ENCODE data around the gene TMEM60. TPM values are rescaled to one million over a fixed set of nuclear protein-coding genes. Genes with fewer than 3 reads are reported as not detected.

Gene TMEM60
- polyA plus RNA-seq, 1 donor (not counting 4 experiments of a cell fraction or from before 2014, with no cell fraction given) = 27.5 TPM

- no peak for DNase-seq (ENCODE audit: low read depth, low spot score)
- dilution Hi-C loops (cut with MboI; ENCODE audit: extremely low pct_ligation_motif_present, low sequenced_read_pairs) = no loop called here
Observed at GRCh38 chr7:77831953-77832352, 33.7 kb upstream of the TMEM60 start.

GRCh38 chr7:77831481-77831880, 33.2 kb upstream of the TMEM60 start:
- no peaks in the 10 kb centered on the region for H3K36me3 ChIP-seq (ENCODE audit: control insufficient read depth in 2 of 2, extremely low read depth in 1 of 2, insufficient read depth in 2 of 2, low read length in 2 of 2)
- TF ChIP-seq EZH2 (IDR thresholded peaks at IDR 0.05; ENCODE audit: low read length) (no peak), CTCF (optimal IDR thresholded peaks at IDR 0.05 in 1 of 3, IDR thresholded peaks at IDR 0.05 in 1 of 3, conservative IDR thresholded peaks at IDR 0.05 in 1 of 3; ENCODE audit: extremely low read depth in 1 of 3, insufficient read depth in 2 of 3, low read length in 3 of 3) (no peak)
- H3K4me3 ChIP-seq (ENCODE audit: control insufficient read depth in 2 of 3, extremely low read depth in 1 of 3, insufficient read depth in 2 of 3, low read depth in 1 of 3, low read length in 3 of 3) = no peak overlapping the region
- H3K9ac ChIP-seq (ENCODE audit: control insufficient read depth, extremely low read depth, insufficient read depth, low read length) = no peak overlapping the region
- H3K4me1 ChIP-seq (ENCODE audit: control insufficient read depth, extremely low read depth, insufficient read depth, low read length) = peaks cover 18% of the 10 kb centered on the region
- no peak overlapping the region for H3K27ac ChIP-seq (ENCODE audit: control insufficient read depth, insufficient read depth, low read length)
- no peaks in the 10 kb centered on the region for H3K27me3 ChIP-seq (ENCODE audit: control insufficient read depth, extremely low read depth, insufficient read depth, low read length)
- no peaks in the 10 kb centered on the region for H3K9me3 ChIP-seq (ENCODE audit: control insufficient read depth, low read depth, low read length)
- dilution Hi-C loops (cut with MboI; ENCODE audit: extremely low pct_ligation_motif_present, low sequenced_read_pairs) = no loop called here
- no peak overlapping the region for H2AFZ ChIP-seq (ENCODE audit: control insufficient read depth, low read length)
- H4K20me1 ChIP-seq (ENCODE audit: control insufficient read depth, extremely low read depth, insufficient read depth, low read length) = no peaks in the 10 kb centered on the region
- H3K4me2 ChIP-seq (ENCODE audit: control insufficient read depth, extremely low read depth, insufficient read depth, low read depth, low read length) = no peak overlapping the region
- peaks cover 4% of the 10 kb centered on the region for H3K79me2 ChIP-seq (ENCODE audit: control insufficient read depth, insufficient read depth, low read length)
- no peaks in the 10 kb centered on the region for H3K9me1 ChIP-seq (ENCODE audit: control insufficient read depth, extremely low read depth, insufficient read depth, low read length)
- no peak for DNase-seq (ENCODE audit: low read depth, low spot score)
- FAIRE-seq = no peak

More at GRCh38 chr7:77831953-77832352, 33.7 kb upstream of the TMEM60 start:
- Histone ChIP-seq H3K27me3 (ENCODE audit: control insufficient read depth, extremely low read depth, insufficient read depth, low read length) (no peaks in the 10 kb centered on the region), H3K4me3 (ENCODE audit: control insufficient read depth in 2 of 3, extremely low read depth in 1 of 3, insufficient read depth in 2 of 3, low read depth in 1 of 3, low read length in 3 of 3) (no peak overlapping the region), H2AFZ (ENCODE audit: control insufficient read depth, low read length) (no peak overlapping the region), H3K36me3 (ENCODE audit: control insufficient read depth in 2 of 2, extremely low read depth in 1 of 2, insufficient read depth in 2 of 2, low read length in 2 of 2) (no peaks in the 10 kb centered on the region), H3K4me2 (ENCODE audit: control insufficient read depth, extremely low read depth, insufficient read depth, low read depth, low read length) (no peak overlapping the region), H3K79me2 (ENCODE audit: control insufficient read depth, insufficient read depth, low read length) (peaks cover 4% of the 10 kb centered on the region), H3K4me1 (ENCODE audit: control insufficient read depth, extremely low read depth, insufficient read depth, low read length) (peaks cover 18% of the 10 kb centered on the region), H3K9ac (ENCODE audit: control insufficient read depth, extremely low read depth, insufficient read depth, low read length) (no peak overlapping the region), H3K27ac (ENCODE audit: control insufficient read depth, insufficient read depth, low read length) (no peak overlapping the region), H3K9me1 (ENCODE audit: control insufficient read depth, extremely low read depth, insufficient read depth, low read length) (no peaks in the 10 kb centered on the region), H4K20me1 (ENCODE audit: control insufficient read depth, extremely low read depth, insufficient read depth, low read length) (no peaks in the 10 kb centered on the region), H3K9me3 (ENCODE audit: control insufficient read depth, low read depth, low read length) (no peaks in the 10 kb centered on the region)
- TF ChIP-seq EZH2 (IDR thresholded peaks at IDR 0.05; ENCODE audit: low read length) (no peak), CTCF (optimal IDR thresholded peaks at IDR 0.05 in 1 of 3, IDR thresholded peaks at IDR 0.05 in 1 of 3, conservative IDR thresholded peaks at IDR 0.05 in 1 of 3; ENCODE audit: extremely low read depth in 1 of 3, insufficient read depth in 2 of 3, low read length in 3 of 3) (no peak)
- no peak for FAIRE-seq
